GM18505 (cell line): ENCODE results near the gene PHLDA2.

Experiments used
- ATAC-seq: cut with Tn5 transposase; IDR thresholded peaks from one replicate; pipeline ENCODE4 v1.9.1; 2021; ENCODE audit not compliant: unreplicated experiment
- POLR2A ChIP-seq: IDR thresholded peaks from 4 replicates; pipeline ENCODE4 v1.6.1; 2011; ENCODE audit warnings: borderline replicate concordance; ENCODE audit not compliant: insufficient read depth, insufficient read length; ENCODE audit errors: extremely low read depth

PHLDA2 gene

GRCh38 chr11:2888266-2888968, 40.8 kb downstream of the PHLDA2 start:
- ATAC-seq: no peak

GRCh38 chr11:2887515-2888195, 41.6 kb downstream of the PHLDA2 start:
- ATAC-seq: no peak
- TF ChIP-seq POLR2A: no peak

More at GRCh38 chr11:2888266-2888968, 40.8 kb downstream of the PHLDA2 start:
- no peak for TF ChIP-seq POLR2A

GRCh38 chr11:2886936-2887335, 42.3 kb downstream of the PHLDA2 start:
- no peak for TF ChIP-seq POLR2A
- no peak for ATAC-seq

- ATAC-seq: no peak
These were observed 42.9 kb downstream of the PHLDA2 start for GRCh38 chr11:2886191-2886894.

GRCh38 chr11:2885678-2886081, 43.5 kb downstream of the PHLDA2 start, which contains the start of gene CDKN1C:
Gene CDKN1C (minus strand): TSS chr11:2885775. CDS start chr11:2885456, 319 bp downstream.
- no peak for TF ChIP-seq POLR2A
- ATAC-seq: peak; percentile 63

More at GRCh38 chr11:2886191-2886894, 42.9 kb downstream of the PHLDA2 start:
- TF ChIP-seq POLR2A: no peak

GRCh38 chr11:2885017-2885677, 44.1 kb downstream of the PHLDA2 start:
- no peak for TF ChIP-seq POLR2A
- no peak for ATAC-seq

- no peak for ATAC-seq
- TF ChIP-seq POLR2A: no peak
These were observed 45.0 kb downstream of the PHLDA2 start for GRCh38 chr11:2883979-2884815.

GRCh38 chr11:2883640-2883978, 45.6 kb downstream of the PHLDA2 start:
- ATAC-seq: no peak
- no peak for TF ChIP-seq POLR2A

- ATAC-seq: no peak
- no peak for TF ChIP-seq POLR2A
These were observed 46.7 kb downstream of the PHLDA2 start for GRCh38 chr11:2882396-2883110.

GRCh38 chr11:2881981-2882375, 47.2 kb downstream of the PHLDA2 start:
- no peak for TF ChIP-seq POLR2A
- no peak for ATAC-seq

- TF ChIP-seq POLR2A: no peak
- ATAC-seq: no peak
These were observed 47.9 kb downstream of the PHLDA2 start for GRCh38 chr11:2881076-2881980.
